OCI-LY3 (cell line): Measurements from ENCODE around the gene GAGE10.
"Not testable (repeated sequence)": the region's sequence is repeated elsewhere in the genome, so short reads cannot be mapped to it uniquely, and the experiment has no call there.

ENCODE experiments used
- H2AFZ ChIP-seq: fragments of 200-600, 300-600 bp; shearing (Covaris generic); 2 replicates; pipeline ENCODE4 v1.6.0; 2014; ENCODE audit warnings: antibody characterized with exemption, low read depth, low read length
- H3K27ac ChIP-seq: fragments of 200-600, 300-600 bp; sonication (generic); 2 replicates; pipeline ENCODE4 v1.5.1; 2014; ENCODE audit warnings: mild to moderate bottlenecking, low read length, moderate library complexity, mixed read lengths
- H3K27me3 ChIP-seq: fragments of 200-600, 300-600 bp; sonication (generic); 2 replicates; pipeline ENCODE4 v1.6.1; 2014; ENCODE audit warnings: low read depth, low read length, mixed read lengths
- H3K36me3 ChIP-seq: fragments of 200-600, 300-600 bp; sonication (generic); replicated peaks from 2 replicates; pipeline ENCODE3; 2014; ENCODE audit warnings: low read depth, low read length, mixed read lengths
- H3K4me1 ChIP-seq: fragments of 300-600, 200-600 bp; sonication (generic); 2 replicates; pipeline ENCODE4 v1.6.1; 2014; ENCODE audit warnings: low read length, mixed read lengths
- H3K4me2 ChIP-seq: fragments of 200-600, 300-600 bp; sonication (generic); 2 replicates; pipeline ENCODE4 v1.6.1; 2014; ENCODE audit warnings: low read length, mixed read lengths
- H3K4me3 ChIP-seq: fragments of 300-600, 200-600 bp; sonication (generic); 2 replicates; pipeline ENCODE4 v1.5.1; 2014; ENCODE audit warnings: antibody characterized with exemption, mild to moderate bottlenecking, low read length, moderate library complexity
- H3K79me2 ChIP-seq: fragments of 300-600, 200-600 bp; shearing (Covaris generic); 2 replicates; pipeline ENCODE4 v1.6.1; 2014; ENCODE audit warnings: mild to moderate bottlenecking, low read length, mixed read lengths
- H3K9ac ChIP-seq: fragments of 300-600, 200-600 bp; shearing (Covaris generic); 2 replicates; pipeline ENCODE4 v1.6.0; 2014; ENCODE audit warnings: mild to moderate bottlenecking, low read length, moderate library complexity
- H3K9me3 ChIP-seq: fragments of 200-600, 300-600 bp; shearing (Covaris generic); 2 replicates; pipeline ENCODE4 v1.6.1; 2014; ENCODE audit warnings: low read length, mixed read lengths; ENCODE audit not compliant: insufficient read depth
- H4K20me1 ChIP-seq: fragments of 200-600, 300-600 bp; sonication (generic); 2 replicates; pipeline ENCODE4 v1.6.1; 2016; ENCODE audit warnings: low read length, mixed read lengths; ENCODE audit not compliant: insufficient read depth

GAGE10 gene

GRCh38 chrX:49345402-49345801 lies 42.0 kb downstream of the GAGE10 start:
- H2AFZ ChIP-seq, H4K20me1 ChIP-seq, H3K9ac ChIP-seq, H3K9me3 ChIP-seq, H3K27ac ChIP-seq, H3K4me2 ChIP-seq, H3K79me2 ChIP-seq, H3K36me3 ChIP-seq, H3K27me3 ChIP-seq, H3K4me1 ChIP-seq, H3K4me3 ChIP-seq: not testable (repeated sequence)

- H3K9ac ChIP-seq, H3K36me3 ChIP-seq: not testable (repeated sequence)
Measured at GRCh38 chrX:49346150-49346549, 42.7 kb downstream of the GAGE10 start.

More at GRCh38 chrX:49346150-49346549, 42.7 kb downstream of the GAGE10 start:
- not testable (repeated sequence) for H3K27me3 ChIP-seq, H3K9me3 ChIP-seq, H3K27ac ChIP-seq, H3K4me2 ChIP-seq, H3K79me2 ChIP-seq, H3K4me1 ChIP-seq, H2AFZ ChIP-seq, H4K20me1 ChIP-seq, H3K4me3 ChIP-seq
